T-helper 1 cell treated with Interleukin-12 subunit alpha and Interleukin-12 subunit beta and Interleukin-4 antibody, amounts not matched to agents 30 μg/mL and 1 μg/mL, for 36 hours (primary cell): Measurements from ENCODE around the gene TUBA3C.
"Not testable (repeated sequence)": the region's sequence is repeated elsewhere in the genome, so short reads cannot be mapped to it uniquely, and the experiment has no call there.

Experiments used
- H3K27ac Mint-ChIP-seq: one replicate; pipeline ENCODE4 v1.8.0; 2021; ENCODE audit warnings: mild to moderate bottlenecking, mixed read lengths
- H3K27me3 Mint-ChIP-seq: one replicate; pipeline ENCODE4 v1.8.0; 2021; ENCODE audit warnings: low read depth, mixed read lengths
- H3K36me3 Mint-ChIP-seq: one replicate; pipeline ENCODE4 v1.8.0; 2021; ENCODE audit warnings: low read depth, mixed read lengths
- H3K4me1 Mint-ChIP-seq: one replicate; pipeline ENCODE4 v1.8.0; 2021; ENCODE audit warnings: low read depth, mixed read lengths
- H3K4me3 Mint-ChIP-seq: one replicate; pipeline ENCODE4 v1.8.0; 2021; ENCODE audit warnings: mild to moderate bottlenecking, moderate library complexity, mixed read lengths
- H3K9me3 Mint-ChIP-seq: one replicate; pipeline ENCODE4 v1.8.0; 2021; ENCODE audit warnings: mixed read lengths

Gene TUBA3C

DNA sequence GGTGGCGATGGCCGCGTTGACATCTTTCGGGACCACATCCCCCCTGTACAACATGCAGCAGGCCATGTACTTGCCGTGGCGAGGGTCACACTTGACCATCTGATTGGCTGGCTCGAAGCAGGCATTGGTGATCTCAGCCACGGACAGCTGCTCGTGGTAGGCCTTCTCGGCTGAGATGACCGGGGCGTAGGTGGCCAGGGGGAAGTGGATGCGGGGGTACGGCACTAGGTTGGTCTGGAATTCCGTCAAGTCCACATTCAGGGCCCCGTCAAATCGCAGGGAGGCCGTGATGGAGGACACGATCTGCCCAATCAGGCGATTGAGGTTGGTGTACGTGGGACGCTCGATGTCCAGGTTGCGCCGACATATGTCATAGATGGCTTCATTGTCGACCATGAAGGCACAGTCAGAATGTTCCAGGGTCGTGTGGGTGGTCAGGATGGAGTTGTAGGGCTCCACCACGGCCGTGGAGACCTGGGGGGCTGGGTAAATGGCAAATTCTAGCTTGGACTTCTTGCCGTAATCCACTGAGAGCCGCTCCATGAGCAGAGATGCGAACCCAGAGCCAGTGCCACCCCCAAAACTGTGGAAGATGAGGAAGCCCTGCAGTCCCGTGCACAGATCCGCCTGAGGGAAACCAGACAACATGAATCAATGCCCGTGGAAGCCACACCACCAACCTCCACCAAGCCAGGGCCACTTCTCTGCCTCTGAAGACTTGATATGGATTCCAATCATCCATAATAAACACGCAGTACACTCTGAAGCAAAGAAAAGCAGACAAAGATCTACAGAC, 4.4 kb downstream of the TUBA3C start:
- not testable (repeated sequence) for H3K36me3 Mint-ChIP-seq, H3K27ac Mint-ChIP-seq, H3K4me1 Mint-ChIP-seq, H3K4me3 Mint-ChIP-seq, H3K27me3 Mint-ChIP-seq, H3K9me3 Mint-ChIP-seq

DNA sequence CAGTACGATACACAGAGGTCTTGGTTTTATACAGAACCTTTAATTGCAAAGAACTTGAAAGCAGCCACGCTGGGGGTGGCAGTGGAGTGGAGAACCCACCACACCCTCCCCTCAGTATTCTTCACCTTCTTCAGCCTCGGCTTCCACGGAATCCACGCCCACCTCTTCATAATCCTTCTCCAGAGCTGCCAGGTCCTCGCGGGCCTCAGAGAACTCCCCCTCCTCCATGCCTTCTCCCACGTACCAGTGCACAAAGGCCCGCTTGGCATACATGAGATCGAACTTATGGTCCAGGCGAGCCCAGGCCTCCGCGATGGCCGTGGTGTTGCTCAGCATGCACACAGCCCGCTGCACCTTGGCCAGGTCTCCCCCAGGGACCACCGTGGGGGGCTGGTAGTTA, 7.9 kb downstream of the TUBA3C start:
- Mint-ChIP-seq H3K4me1 (no peaks in the 10 kb centered on the region), H3K36me3 (no peaks in the 10 kb centered on the region), H3K27ac (no peak overlapping the region), H3K9me3 (peaks cover 3% of the 10 kb centered on the region), H3K27me3 (no peaks in the 10 kb centered on the region), H3K4me3 (no peak overlapping the region)

DNA sequence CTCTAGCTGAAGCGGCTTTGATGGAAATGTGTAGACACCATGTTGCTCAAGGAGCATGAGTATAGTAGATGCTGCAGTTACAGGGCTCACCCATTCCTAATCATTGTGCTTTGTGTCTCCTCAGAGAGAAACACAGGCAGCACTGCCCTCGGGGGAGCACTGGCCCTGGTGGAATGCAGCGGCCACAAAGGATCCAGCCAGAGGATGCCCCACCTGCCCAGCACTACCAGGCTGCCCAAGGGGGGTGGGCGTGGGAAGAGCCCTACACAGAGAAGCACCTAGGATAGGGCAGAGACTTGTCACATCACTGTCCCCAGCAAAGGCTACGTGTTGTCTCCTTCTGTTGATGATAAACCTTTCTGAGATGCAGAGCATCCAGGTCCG, 9.0 kb downstream of the TUBA3C start:
- no peaks in the 10 kb centered on the region for H3K27me3 Mint-ChIP-seq
- H3K4me3 Mint-ChIP-seq: no peak overlapping the region
- no peaks in the 10 kb centered on the region for H3K4me1 Mint-ChIP-seq
- peaks cover 3% of the 10 kb centered on the region for H3K9me3 Mint-ChIP-seq
- H3K36me3 Mint-ChIP-seq: no peaks in the 10 kb centered on the region
- no peak overlapping the region for H3K27ac Mint-ChIP-seq

DNA sequence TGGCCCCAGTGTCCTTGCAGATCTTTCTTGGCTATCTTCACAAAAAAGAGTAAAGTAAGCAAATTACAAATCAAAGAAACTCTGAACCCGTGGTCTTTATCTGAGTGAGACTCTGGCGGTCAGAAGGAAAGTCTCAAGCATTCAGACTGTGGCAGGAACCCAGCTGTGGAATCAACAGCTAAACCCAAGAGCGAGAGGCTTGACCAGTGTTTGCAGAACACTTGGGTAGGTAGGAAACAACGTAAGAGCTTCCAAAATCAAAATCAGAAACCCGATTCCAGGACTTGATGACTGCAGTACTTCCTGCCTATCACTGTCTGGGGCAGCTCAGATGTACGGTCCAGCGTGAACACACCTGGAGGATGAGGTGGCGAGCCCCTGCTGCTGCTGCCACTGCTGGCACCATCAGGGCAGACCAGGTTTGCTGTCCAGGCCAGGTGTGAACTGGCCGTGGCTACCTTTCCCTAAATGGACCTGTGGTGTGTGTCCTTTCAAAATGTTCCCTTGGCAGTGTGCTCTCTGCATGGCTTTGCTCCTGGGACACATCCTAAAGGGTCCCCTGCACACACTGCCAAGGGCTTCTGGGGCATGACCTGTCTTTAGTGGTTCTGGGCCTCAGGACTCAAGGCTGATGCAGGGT, 9.5 kb downstream of the TUBA3C start:
- no peak overlapping the region for H3K27ac Mint-ChIP-seq
- peaks cover 3% of the 10 kb centered on the region for H3K9me3 Mint-ChIP-seq

DNA sequence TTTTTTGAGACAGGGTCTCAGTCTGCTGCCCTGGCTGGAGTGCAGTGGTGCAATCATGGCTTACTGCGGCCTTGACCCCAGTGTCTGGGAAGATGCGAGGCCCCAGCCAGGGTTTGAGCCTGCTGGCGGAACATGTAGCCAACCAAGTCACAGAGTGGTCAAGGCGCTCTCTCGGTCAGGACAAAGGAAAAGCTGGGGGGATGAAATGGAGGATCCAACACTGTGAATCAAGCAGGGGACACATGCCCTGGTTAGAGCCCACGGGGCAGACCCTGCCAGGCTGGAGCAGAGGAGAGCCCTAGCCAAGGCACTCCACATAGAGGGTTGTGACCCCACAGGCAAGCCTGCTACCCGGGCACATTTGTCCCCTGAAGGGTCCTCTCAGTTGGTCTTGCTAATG, 10.1 kb downstream of the TUBA3C start:
- Mint-ChIP-seq H3K4me3 (no peak overlapping the region), H3K27me3 (no peaks in the 10 kb centered on the region), H3K9me3 (peaks cover 3% of the 10 kb centered on the region), H3K4me1 (no peaks in the 10 kb centered on the region), H3K27ac (no peak overlapping the region), H3K36me3 (no peaks in the 10 kb centered on the region)

More for the DNA sequence above, 9.5 kb downstream of the TUBA3C start:
- H3K36me3 Mint-ChIP-seq: no peaks in the 10 kb centered on the region
- no peaks in the 10 kb centered on the region for H3K27me3 Mint-ChIP-seq
- no peak overlapping the region for H3K4me3 Mint-ChIP-seq
- no peaks in the 10 kb centered on the region for H3K4me1 Mint-ChIP-seq

DNA sequence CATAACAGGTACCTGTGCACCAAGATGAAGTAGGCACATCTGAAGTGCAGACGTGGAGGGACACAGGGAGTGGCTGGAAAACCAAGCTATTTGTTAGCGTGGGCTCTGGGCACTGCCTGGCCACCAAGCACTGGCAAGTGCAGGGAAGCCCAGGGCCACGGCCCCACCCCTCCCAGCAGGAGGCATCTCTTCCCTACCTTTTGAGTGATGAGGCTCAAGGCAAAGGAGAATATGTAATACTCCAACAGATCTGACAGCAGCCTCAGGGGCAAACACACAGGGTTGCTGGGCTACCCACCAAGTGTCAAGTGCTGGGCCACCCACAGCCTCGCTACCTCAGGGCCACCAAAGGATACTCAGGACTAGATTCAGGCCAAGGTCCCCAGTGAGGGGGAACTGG, 11.6 kb downstream of the TUBA3C start:
- Mint-ChIP-seq H3K36me3 (no peaks in the 10 kb centered on the region), H3K9me3 (no peaks in the 10 kb centered on the region), H3K4me3 (no peak overlapping the region), H3K27me3 (no peaks in the 10 kb centered on the region), H3K27ac (no peak overlapping the region), H3K4me1 (no peaks in the 10 kb centered on the region)

DNA sequence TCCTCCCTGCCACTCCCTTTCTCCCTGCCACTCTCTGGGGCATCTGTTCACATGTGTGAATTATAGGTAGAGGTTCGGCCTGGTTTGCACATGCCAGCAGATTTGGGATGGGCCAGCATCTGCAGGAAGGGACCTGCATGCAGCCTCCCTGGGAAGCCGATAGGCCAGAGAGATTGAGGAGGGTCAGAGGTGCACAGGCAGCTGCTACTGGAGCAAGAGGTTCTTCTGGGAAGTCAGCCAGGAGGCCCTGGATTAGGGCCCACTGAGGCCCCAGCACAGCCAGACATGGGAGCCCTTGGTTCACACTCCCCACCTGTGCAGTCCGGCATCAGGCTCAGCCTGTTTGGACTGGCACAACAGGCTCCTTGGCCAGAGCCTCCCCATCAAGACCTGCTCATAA, 12.1 kb downstream of the TUBA3C start:
- H3K9me3 Mint-ChIP-seq: no peaks in the 10 kb centered on the region
- no peak overlapping the region for H3K27ac Mint-ChIP-seq
- H3K4me3 Mint-ChIP-seq: no peak overlapping the region
- H3K36me3 Mint-ChIP-seq: no peaks in the 10 kb centered on the region
- H3K4me1 Mint-ChIP-seq: no peaks in the 10 kb centered on the region
- H3K27me3 Mint-ChIP-seq: no peaks in the 10 kb centered on the region

DNA sequence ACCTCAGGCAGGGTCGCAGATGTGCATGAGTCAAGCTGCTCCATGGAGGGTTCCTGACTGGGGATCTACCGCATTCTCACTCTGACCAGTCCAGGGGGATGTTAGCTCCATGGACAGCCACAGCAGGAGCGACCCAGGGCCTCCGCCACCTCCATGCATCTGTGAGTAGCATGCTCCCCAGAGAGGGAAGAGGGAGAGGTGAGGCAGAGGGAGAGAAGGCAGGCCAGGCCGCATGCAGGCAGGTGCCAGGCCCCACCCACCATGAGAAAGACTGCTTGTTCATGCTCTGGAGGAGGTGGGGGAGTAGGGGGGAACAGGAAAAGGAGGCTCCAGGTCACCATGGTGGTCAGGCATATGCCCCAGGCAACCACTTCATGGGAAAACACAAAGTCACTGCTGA, 20.3 kb downstream of the TUBA3C start:
- H3K27me3 Mint-ChIP-seq: no peaks in the 10 kb centered on the region
- H3K36me3 Mint-ChIP-seq: no peaks in the 10 kb centered on the region
- H3K4me3 Mint-ChIP-seq: no peak overlapping the region
- H3K4me1 Mint-ChIP-seq: no peaks in the 10 kb centered on the region
- peaks cover 10% of the 10 kb centered on the region for H3K9me3 Mint-ChIP-seq
- no peak overlapping the region for H3K27ac Mint-ChIP-seq

DNA sequence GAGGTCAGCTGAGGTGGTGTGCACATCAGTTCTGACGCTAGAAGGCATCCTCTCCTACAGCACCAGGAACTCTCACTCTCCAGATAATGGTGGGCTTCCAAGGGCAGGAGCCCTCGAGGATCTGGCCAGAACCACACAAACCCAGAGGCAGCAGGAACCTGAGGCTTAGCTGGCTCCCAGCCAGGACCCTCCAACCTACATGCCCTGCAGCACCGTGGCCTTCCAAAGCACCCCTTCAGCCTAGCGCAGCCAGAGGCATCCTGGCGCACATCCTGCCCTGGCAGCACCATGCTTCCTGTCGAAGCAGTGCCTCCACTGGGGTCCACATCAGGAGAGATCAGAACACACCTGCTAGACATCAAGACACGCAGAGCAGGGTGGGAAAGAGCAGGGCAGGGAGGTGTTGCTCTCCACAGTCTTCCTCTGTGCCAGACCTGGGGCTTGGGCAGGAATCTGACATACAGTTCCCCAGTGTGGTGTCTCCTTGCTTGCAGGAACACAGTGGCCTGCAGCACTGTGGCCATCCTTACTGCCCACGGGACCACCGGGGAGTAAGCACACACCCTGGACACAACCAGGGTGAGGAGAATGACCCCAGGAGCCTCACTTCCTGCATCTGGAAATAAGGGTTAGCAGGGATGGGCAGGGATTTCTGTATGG, 21.7 kb downstream of the TUBA3C start:
- Mint-ChIP-seq H3K27ac (no peak overlapping the region), H3K4me1 (no peaks in the 10 kb centered on the region), H3K27me3 (no peaks in the 10 kb centered on the region), H3K4me3 (no peak overlapping the region), H3K36me3 (no peaks in the 10 kb centered on the region), H3K9me3 (peaks cover 10% of the 10 kb centered on the region)

DNA sequence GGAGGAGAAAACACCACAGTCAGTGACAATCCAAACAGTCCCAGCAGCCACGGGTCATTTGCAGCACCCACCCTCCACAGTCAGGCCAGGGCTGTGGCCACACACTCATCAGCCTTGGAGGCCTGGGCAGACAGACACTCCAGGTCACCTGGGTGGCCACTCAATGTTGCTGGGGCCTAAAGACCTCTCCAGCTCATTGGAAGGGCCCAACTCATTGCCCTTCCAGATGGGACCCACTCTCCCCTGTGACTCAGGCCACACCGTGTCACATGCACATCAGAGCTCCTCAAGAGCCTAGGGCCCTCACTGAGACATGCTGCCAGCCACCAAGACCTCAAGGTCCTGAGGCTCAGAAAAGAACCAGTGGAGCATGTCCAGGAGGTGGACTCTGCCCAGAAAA, 22.4 kb downstream of the TUBA3C start:
- H3K36me3 Mint-ChIP-seq: no peaks in the 10 kb centered on the region
- H3K9me3 Mint-ChIP-seq: peaks cover 9% of the 10 kb centered on the region
- H3K4me1 Mint-ChIP-seq: no peaks in the 10 kb centered on the region
- no peak overlapping the region for H3K27ac Mint-ChIP-seq
- no peaks in the 10 kb centered on the region for H3K27me3 Mint-ChIP-seq
- no peak overlapping the region for H3K4me3 Mint-ChIP-seq

DNA sequence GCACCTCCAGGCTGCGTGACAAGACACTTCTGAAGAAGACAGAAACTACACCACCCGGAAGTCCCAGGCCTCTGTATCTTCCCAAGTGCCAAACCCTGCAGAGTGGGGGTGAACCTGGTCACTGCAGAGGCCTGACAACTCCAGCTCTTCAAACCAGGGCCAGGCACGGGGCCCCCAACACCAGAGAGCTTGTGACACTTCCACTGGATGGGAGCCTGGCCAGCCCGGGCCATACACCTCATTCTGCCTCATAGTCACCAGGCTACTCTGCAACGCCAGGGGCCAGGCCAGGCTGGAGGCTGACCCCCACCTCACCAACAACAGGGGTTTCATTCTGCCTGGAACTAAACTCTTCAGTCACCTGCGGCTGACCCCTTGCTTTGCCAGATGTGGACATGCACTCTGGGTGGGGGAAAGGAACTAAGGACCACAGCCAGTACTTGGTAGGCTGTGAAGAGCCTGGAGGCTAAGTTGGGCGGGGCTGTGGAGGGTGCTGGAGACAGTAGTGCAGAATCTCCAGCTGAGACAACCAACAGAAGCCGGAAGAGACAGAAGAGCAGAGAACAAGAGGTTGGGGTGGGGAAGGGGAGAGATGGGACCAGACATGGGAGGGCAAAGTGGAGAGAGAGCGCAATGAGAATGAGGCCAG, 23.0 kb downstream of the TUBA3C start:
- Mint-ChIP-seq H3K9me3 (peaks cover 6% of the 10 kb centered on the region), H3K36me3 (no peaks in the 10 kb centered on the region), H3K4me1 (no peaks in the 10 kb centered on the region), H3K27me3 (no peaks in the 10 kb centered on the region), H3K4me3 (no peak overlapping the region), H3K27ac (no peak overlapping the region)

DNA sequence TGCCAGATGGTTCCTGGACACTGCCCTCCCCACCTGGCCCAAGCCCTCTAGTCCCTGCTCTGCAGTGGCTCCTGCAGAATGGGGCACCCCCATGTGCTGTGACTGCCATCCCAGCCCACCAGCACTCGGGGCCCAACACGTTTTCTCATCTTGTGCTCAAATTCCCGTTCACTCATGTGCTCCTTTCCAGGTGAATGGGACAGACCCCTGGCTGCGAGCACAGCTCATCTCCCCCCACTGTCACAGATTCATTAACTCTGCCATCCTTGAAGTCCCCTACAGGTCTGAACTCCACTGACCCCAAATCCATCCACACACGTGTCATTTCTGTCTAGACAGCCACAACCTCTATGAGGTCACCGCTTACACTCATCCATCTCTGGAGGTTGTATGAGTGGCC, 23.6 kb downstream of the TUBA3C start:
- H3K27me3 Mint-ChIP-seq: no peaks in the 10 kb centered on the region
- H3K27ac Mint-ChIP-seq: no peak overlapping the region
- no peaks in the 10 kb centered on the region for H3K36me3 Mint-ChIP-seq
- H3K4me3 Mint-ChIP-seq: no peak overlapping the region
- H3K4me1 Mint-ChIP-seq: no peaks in the 10 kb centered on the region
- H3K9me3 Mint-ChIP-seq: peaks cover 6% of the 10 kb centered on the region

DNA sequence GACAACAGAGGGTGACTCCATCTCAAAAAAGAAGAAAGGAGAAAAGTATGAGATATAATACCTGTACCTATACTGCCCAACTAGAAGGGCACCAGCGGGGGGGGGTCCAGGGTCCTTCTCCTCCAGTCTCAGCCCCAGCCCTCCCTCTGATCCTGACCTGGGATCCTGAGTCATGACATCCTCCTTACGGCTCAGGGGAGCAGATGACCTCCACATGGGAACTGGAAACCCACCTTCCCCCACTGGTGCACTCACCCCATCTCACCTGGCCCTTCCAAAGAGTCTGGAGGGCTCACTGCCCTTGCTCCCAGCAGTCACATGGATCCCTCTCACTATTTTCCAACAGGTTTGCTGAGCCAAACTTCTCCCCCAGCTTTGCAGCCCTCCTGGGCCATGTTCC, 24.2 kb downstream of the TUBA3C start:
- Mint-ChIP-seq H3K27me3 (no peaks in the 10 kb centered on the region), H3K36me3 (no peaks in the 10 kb centered on the region), H3K4me1 (no peaks in the 10 kb centered on the region), H3K27ac (no peak overlapping the region), H3K9me3 (peaks cover 5% of the 10 kb centered on the region), H3K4me3 (no peak overlapping the region)

DNA sequence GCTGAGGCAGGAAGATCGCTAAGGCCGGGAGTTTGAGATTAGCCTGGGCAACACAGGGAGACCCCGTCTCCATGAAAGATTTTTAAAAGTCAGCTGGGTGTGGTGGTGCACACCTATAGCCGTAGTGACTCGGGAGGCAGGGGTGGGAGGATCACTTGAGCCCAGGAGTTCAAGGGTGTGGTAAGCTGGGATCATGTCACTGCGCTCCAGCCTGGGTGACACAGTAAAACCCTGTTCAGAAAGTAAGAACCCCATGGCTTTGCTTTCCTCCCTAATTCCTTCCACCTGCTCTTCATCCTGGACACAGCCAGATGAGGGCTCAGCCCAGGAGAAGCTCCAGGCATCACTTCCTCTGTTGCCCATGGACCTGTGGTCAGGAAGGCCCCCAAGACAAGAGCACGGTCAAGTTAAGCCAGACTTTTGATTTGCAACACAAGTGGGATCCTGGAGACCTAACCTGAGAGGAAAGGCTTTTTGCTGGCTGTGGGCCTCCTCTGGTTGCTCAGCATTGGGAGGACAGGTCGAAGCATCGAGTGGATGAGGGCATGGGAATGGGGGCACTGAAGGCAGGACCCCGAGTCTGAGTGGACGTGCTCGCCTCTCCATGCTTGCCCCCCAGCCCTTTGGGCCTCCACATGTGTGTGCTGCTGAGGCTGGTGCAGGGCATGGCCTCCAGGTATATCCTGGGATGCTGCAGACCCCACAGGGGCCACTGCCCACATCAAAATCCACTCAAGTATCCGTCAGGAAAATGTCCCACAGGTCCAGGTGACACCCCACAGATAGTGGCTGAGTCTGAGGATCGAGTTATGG, 25.4 kb downstream of the TUBA3C start:
- H3K27ac Mint-ChIP-seq: no peak overlapping the region
- no peak overlapping the region for H3K4me3 Mint-ChIP-seq
- H3K27me3 Mint-ChIP-seq: no peaks in the 10 kb centered on the region
- H3K36me3 Mint-ChIP-seq: no peaks in the 10 kb centered on the region
- no peaks in the 10 kb centered on the region for H3K4me1 Mint-ChIP-seq
- H3K9me3 Mint-ChIP-seq: no peaks in the 10 kb centered on the region
